Measurements from ENCODE around the gene ATF7IP2.
"Not testable (repeated sequence)": the region's sequence is repeated elsewhere in the genome, so short reads cannot be mapped to it uniquely, and the experiment has no call there.

Gene ATF7IP2

GRCh38 chr16:10383626-10384025 is 2.2 kb upstream of the ATF7IP2 start:
- DNase-seq, result no peak

GRCh38 chr16:10386517-10387100 is 748 bp downstream of the ATF7IP2 start:
- no peak for DNase-seq

GRCh38 chr16:10387188-10387617 is 1.3 kb downstream of the ATF7IP2 start:
- no peak for DNase-seq

GRCh38 chr16:10388988-10389387 is 3.1 kb downstream of the ATF7IP2 start:
- DNase-seq, result no peak

GRCh38 chr16:10390330-10390729 is 4.5 kb downstream of the ATF7IP2 start:
- no peak for DNase-seq

GRCh38 chr16:10390867-10391266 is 5.0 kb downstream of the ATF7IP2 start:
- no peak for DNase-seq

GRCh38 chr16:10391339-10391738 is 5.5 kb downstream of the ATF7IP2 start:
- no peak for DNase-seq

GRCh38 chr16:10402975-10403374 is 17.1 kb downstream of the ATF7IP2 start:
- no peak for DNase-seq

- no peak for DNase-seq
These were observed 19.6 kb downstream of the ATF7IP2 start for GRCh38 chr16:10405386-10405939.

GRCh38 chr16:10408824-10409381 is 23.0 kb downstream of the ATF7IP2 start:
- DNase-seq, result no peak

- DNase-seq, result not testable (repeated sequence)
These were observed 23.9 kb downstream of the ATF7IP2 start for GRCh38 chr16:10409713-10410112.

GRCh38 chr16:10410469-10410868 is 24.6 kb downstream of the ATF7IP2 start:
- DNase-seq, result no peak

- no peak for DNase-seq
These were observed 27.2 kb downstream of the ATF7IP2 start for GRCh38 chr16:10412935-10413601.

GRCh38 chr16:10418204-10418603 is 32.3 kb downstream of the ATF7IP2 start:
- not testable (repeated sequence) for DNase-seq

- DNase-seq, result no peak
These were observed 33.8 kb downstream of the ATF7IP2 start for GRCh38 chr16:10419701-10420100.

GRCh38 chr16:10421596-10421995 is 35.7 kb downstream of the ATF7IP2 start:
- DNase-seq, result no peak

- DNase-seq, result no peak
These were observed 42.7 kb downstream of the ATF7IP2 start for GRCh38 chr16:10428433-10429168.

- not testable (repeated sequence) for DNase-seq
These were observed 43.6 kb downstream of the ATF7IP2 start for GRCh38 chr16:10429299-10429969.

- no peak for DNase-seq
These were observed 55.9 kb downstream of the ATF7IP2 start for GRCh38 chr16:10441726-10442125.

GRCh38 chr16:10447289-10447688 is 61.4 kb downstream of the ATF7IP2 start:
- no peak for DNase-seq

- DNase-seq, result not testable (repeated sequence)
These were observed 66.6 kb downstream of the ATF7IP2 start for GRCh38 chr16:10452208-10453158.

GRCh38 chr16:10453159-10453510 is 67.3 kb downstream of the ATF7IP2 start:
- no peak for DNase-seq

All from T-helper 9 cell (primary cell).